ENCODE measurements around the gene GTF3C1. TPM values are rescaled to one million over a fixed set of nuclear protein-coding genes. Genes with fewer than 3 reads are reported as not detected.

GTF3C1 gene
- total and polyA plus RNA-seq, 2 donors (not counting 1 experiment from before 2014, with no cell fraction given): 31.2 to 49.6 TPM

GRCh38 chr16:27434141-27435051 is 115.3 kb downstream of the GTF3C1 start:
- peaks cover 4 to 86% of the 10 kb centered on the region in 2 experiments for H3K36me3 ChIP-seq (replicated peaks in 1 of 2; ENCODE audit: control extremely low read depth in 1 of 2, control insufficient read depth in 1 of 2, extremely low read depth in 1 of 2, insufficient read depth in 2 of 2, low read length in 1 of 2)
- TF ChIP-seq CTCF (IDR thresholded peaks at IDR 0.05): no peak
- no peak for TF ChIP-seq EZH2 (IDR thresholded peaks at IDR 0.05; ENCODE audit: borderline replicate concordance, insufficient read depth, low read depth, low read length, poor library complexity, severe bottlenecking)
- H3K27me3 Mint-ChIP-seq: peaks cover under 1% of the 10 kb centered on the region
- no peak overlapping the region for H3K4me3 ChIP-seq (ENCODE audit: control extremely low read depth in 1 of 5, extremely low read depth in 1 of 5, insufficient read depth in 1 of 5, low read depth in 2 of 5, low read length in 4 of 5)
- H2AFZ ChIP-seq (ENCODE audit: insufficient read depth, low read depth, low read length, poor library complexity, severe bottlenecking): no peak overlapping the region
- H3K27ac ChIP-seq (ENCODE audit: low read length in 2 of 2): no peak overlapping the region
- ChIA-PET CTCF (interaction anchor here (0.7 to 1.2 kb wide), 5 partner anchors 24 to 279 kb away, joined by 3 read pairs; no protein-coding TSS in a partner anchor), POLR2A (no interaction called here)
- H3K27me3 ChIP-seq (replicated peaks in 1 of 4; ENCODE audit: control extremely low read depth in 1 of 4, control insufficient read depth in 3 of 4, insufficient read depth in 4 of 4, low read length in 3 of 4): no peaks in the 10 kb centered on the region
- H3K4me1 Mint-ChIP-seq: peaks cover 39% of the 10 kb centered on the region
- no peak for DNase-seq
- intact Hi-C loops (cut with micrococcal nuclease): no loop called here
- H3K4me1 ChIP-seq (ENCODE audit: control insufficient read depth in 2 of 2, insufficient read depth in 2 of 2, low read length in 2 of 2): peaks cover 37 to 39% of the 10 kb centered on the region in 2 donors
- no peak overlapping the region for H3K27ac Mint-ChIP-seq
- peaks cover 83% of the 10 kb centered on the region for H4K20me1 ChIP-seq (ENCODE audit: control insufficient read depth, insufficient read depth, low read length, poor library complexity, severe bottlenecking)
- H3K4me2 ChIP-seq (replicated peaks; ENCODE audit: low read depth, low read length, poor library complexity, severe bottlenecking): no peak overlapping the region
- WGBS (ENCODE audit: insufficient coverage): 89% methylated on average over 14 of the region's 16 CpGs
- H3K9ac ChIP-seq (ENCODE audit: low read length): no peak overlapping the region
- peaks cover 0 to 4% (median 0%) of the 10 kb centered on the region in 3 donors for H3K9me3 ChIP-seq (ENCODE audit: control extremely low read depth in 1 of 3, control insufficient read depth in 2 of 3, insufficient read depth in 1 of 3, low read length in 2 of 3)
- ATAC-seq (ENCODE audit: low read depth): no peak
- H3K9me3 Mint-ChIP-seq (ENCODE audit: insufficient read depth): no peaks in the 10 kb centered on the region
- no peak overlapping the region for H3K4me3 Mint-ChIP-seq
- peaks cover 57% of the 10 kb centered on the region for H3K79me2 ChIP-seq (ENCODE audit: control insufficient read depth, insufficient read depth, low read length)

- Mint-ChIP-seq H3K4me3 (no peak overlapping the region), H3K27ac (no peak overlapping the region), H3K9me3 (ENCODE audit: insufficient read depth) (no peaks in the 10 kb centered on the region), H3K4me1 (peaks cover 41% of the 10 kb centered on the region), H3K27me3 (peaks cover 4% of the 10 kb centered on the region)
- Histone ChIP-seq H3K27me3 (replicated peaks in 1 of 4; ENCODE audit: control extremely low read depth in 1 of 4, control insufficient read depth in 3 of 4, insufficient read depth in 4 of 4, low read length in 3 of 4) (no peaks in the 10 kb centered on the region), H3K9ac (ENCODE audit: low read length) (no peak overlapping the region), H3K4me2 (replicated peaks; ENCODE audit: low read depth, low read length, poor library complexity, severe bottlenecking) (no peak overlapping the region), H4K20me1 (ENCODE audit: control insufficient read depth, insufficient read depth, low read length, poor library complexity, severe bottlenecking) (peaks cover 84% of the 10 kb centered on the region), H2AFZ (ENCODE audit: insufficient read depth, low read depth, low read length, poor library complexity, severe bottlenecking) (no peak overlapping the region), H3K4me3 (ENCODE audit: control extremely low read depth in 1 of 5, extremely low read depth in 1 of 5, insufficient read depth in 1 of 5, low read depth in 2 of 5, low read length in 4 of 5) (no peak overlapping the region), H3K9me3 (ENCODE audit: control extremely low read depth in 1 of 3, control insufficient read depth in 2 of 3, insufficient read depth in 1 of 3, low read length in 2 of 3) (peaks cover 0 to 4% (median 0%) of the 10 kb centered on the region in 3 donors), H3K36me3 (replicated peaks in 1 of 2; ENCODE audit: control extremely low read depth in 1 of 2, control insufficient read depth in 1 of 2, extremely low read depth in 1 of 2, insufficient read depth in 2 of 2, low read length in 1 of 2) (peaks cover 2 to 80% of the 10 kb centered on the region in 2 experiments), H3K4me1 (ENCODE audit: control insufficient read depth in 2 of 2, insufficient read depth in 2 of 2, low read length in 2 of 2) (peaks cover 45 to 47% of the 10 kb centered on the region in 2 donors), H3K27ac (ENCODE audit: low read length in 2 of 2) (no peak overlapping the region), H3K79me2 (ENCODE audit: control insufficient read depth, insufficient read depth, low read length) (peaks cover 65% of the 10 kb centered on the region)
- CTCF ChIA-PET: interaction anchor here (0.7 to 2.0 kb wide), 8 partner anchors 8 to 278 kb away, joined by 3 to 5 read pairs (median 3); no protein-coding TSS in a partner anchor
- POLR2A ChIA-PET: no interaction called here
- ATAC-seq (ENCODE audit: low read depth) (no peak), DNase-seq (no peak)
- WGBS (ENCODE audit: insufficient coverage): 85% methylated on average over 7 of the region's 8 CpGs
- TF ChIP-seq EZH2 (IDR thresholded peaks at IDR 0.05; ENCODE audit: borderline replicate concordance, insufficient read depth, low read depth, low read length, poor library complexity, severe bottlenecking): no peak
- no peak for TF ChIP-seq CTCF (IDR thresholded peaks at IDR 0.05)
- intact Hi-C loops (cut with micrococcal nuclease): no loop called here
Observed at GRCh38 chr16:27433636-27434035, 116.1 kb downstream of the GTF3C1 start.
